ENCODE measurements around the gene CPSF4L. TPM values are rescaled to one million over a fixed set of nuclear protein-coding genes. Genes with fewer than 3 reads are reported as not detected.

The CPSF4L gene
- polyA plus RNA-seq, 1 of the 3 experiments (the other 2 are of a cell fraction) = 0.10 TPM

DNA sequence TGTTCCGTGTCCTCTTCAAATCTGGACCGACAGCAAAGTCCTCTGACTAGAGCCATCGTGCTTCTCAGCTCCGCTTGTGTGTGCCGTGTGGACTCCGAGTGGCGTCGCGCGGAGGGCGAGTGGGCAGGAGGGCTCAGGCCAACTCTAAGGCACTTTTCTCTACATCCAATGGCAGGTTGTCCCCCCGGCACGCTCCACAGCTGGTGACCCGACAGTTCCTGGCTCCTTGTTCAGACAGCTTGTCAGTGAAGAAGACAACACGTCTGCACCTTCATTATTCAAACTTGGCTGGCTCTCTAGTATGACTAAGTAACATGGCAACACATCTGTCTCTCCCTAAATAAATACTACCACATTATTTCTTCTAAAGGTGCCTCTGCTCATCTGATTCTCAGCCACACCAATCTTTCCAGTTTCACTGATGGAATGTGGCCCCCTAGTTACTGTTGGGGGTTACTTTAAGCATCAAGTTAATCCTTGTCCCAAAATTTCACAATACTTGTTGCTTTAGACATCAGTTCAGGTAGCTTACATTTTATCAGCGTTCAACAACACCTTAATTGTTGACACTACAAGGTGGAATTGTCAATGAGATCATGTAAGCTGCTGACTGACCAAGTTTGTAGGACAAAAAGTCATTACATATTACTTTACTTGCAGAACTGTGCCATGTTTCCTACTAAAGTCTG is 53.4 kb downstream of the CPSF4L start:
- peaks cover 61 to 65% of the 10 kb centered on the region in 2 experiments for H3K36me3 ChIP-seq (replicated peaks in 1 of 2; ENCODE audit: control insufficient read depth in 1 of 2, insufficient read depth in 2 of 2, low read length in 1 of 2)
- H3K4me2 ChIP-seq = no peak overlapping the region
- H3K27ac ChIP-seq (ENCODE audit: low read depth in 2 of 2, low read length in 1 of 2) = no peak overlapping the region
- POLR2A ChIA-PET = interaction anchor here (0.6 to 1.5 kb wide), 2 partner anchors 17 to 24 kb away, joined by 3 to 6 read pairs; a partner anchor contains a TSS
- no peak for DNase-seq
- H3K4me3 ChIP-seq (ENCODE audit: low read depth in 2 of 2, low read length in 1 of 2) = no peak overlapping the region
- no peaks in the 10 kb centered on the region for H3K27me3 ChIP-seq (ENCODE audit: insufficient read depth)
- H4K20me1 ChIP-seq (ENCODE audit: insufficient read depth) = peaks cover 16% of the 10 kb centered on the region
- H3F3A ChIP-seq (replicated peaks; ENCODE audit: insufficient read depth) = peaks cover 25% of the 10 kb centered on the region
- H3K9ac ChIP-seq = no peak overlapping the region
- no peaks in the 10 kb centered on the region for H3K9me2 ChIP-seq
- peaks cover 43% of the 10 kb centered on the region for H3K79me2 ChIP-seq (ENCODE audit: insufficient read depth)
- CTCF ChIA-PET = interaction anchor here (0.6 to 1.9 kb wide), 8 partner anchors 9 to 222 kb away, joined by 3 to 9 read pairs (median 4); a partner anchor contains a TSS
- TF ChIP-seq, protein P1, sequence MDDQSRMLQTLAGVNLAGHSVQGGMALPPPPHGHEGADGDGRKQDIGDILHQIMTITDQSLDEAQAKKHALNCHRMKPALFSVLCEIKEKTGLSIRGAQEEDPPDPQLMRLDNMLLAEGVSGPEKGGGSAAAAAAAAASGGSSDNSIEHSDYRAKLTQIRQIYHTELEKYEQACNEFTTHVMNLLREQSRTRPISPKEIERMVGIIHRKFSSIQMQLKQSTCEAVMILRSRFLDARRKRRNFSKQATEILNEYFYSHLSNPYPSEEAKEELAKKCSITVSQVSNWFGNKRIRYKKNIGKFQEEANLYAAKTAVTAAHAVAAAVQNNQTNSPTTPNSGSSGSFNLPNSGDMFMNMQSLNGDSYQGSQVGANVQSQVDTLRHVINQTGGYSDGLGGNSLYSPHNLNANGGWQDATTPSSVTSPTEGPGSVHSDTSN (IDR thresholded peaks at IDR 0.05) = no peak
- no peak for TF ChIP-seq RAD21 (IDR thresholded peaks at IDR 0.05; ENCODE audit: low read length)
- TF ChIP-seq RXRA (IDR thresholded peaks at IDR 0.05; ENCODE audit: borderline replicate concordance, low read depth) = no peak
- TF ChIP-seq ELF1 (IDR thresholded peaks at IDR 0.05) = no peak
- TF ChIP-seq YY1 (IDR thresholded peaks at IDR 0.05; ENCODE audit: low read depth) = no peak
- TF ChIP-seq, protein P2, sequence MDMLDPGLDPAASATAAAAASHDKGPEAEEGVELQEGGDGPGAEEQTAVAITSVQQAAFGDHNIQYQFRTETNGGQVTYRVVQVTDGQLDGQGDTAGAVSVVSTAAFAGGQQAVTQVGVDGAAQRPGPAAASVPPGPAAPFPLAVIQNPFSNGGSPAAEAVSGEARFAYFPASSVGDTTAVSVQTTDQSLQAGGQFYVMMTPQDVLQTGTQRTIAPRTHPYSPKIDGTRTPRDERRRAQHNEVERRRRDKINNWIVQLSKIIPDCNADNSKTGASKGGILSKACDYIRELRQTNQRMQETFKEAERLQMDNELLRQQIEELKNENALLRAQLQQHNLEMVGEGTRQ (IDR thresholded peaks at IDR 0.05; ENCODE audit: borderline replicate concordance, low read depth, low read length) = no peak
- no peak for TF ChIP-seq FOXM1 (IDR thresholded peaks at IDR 0.05; ENCODE audit: low read depth)
- TF ChIP-seq, protein P3, sequence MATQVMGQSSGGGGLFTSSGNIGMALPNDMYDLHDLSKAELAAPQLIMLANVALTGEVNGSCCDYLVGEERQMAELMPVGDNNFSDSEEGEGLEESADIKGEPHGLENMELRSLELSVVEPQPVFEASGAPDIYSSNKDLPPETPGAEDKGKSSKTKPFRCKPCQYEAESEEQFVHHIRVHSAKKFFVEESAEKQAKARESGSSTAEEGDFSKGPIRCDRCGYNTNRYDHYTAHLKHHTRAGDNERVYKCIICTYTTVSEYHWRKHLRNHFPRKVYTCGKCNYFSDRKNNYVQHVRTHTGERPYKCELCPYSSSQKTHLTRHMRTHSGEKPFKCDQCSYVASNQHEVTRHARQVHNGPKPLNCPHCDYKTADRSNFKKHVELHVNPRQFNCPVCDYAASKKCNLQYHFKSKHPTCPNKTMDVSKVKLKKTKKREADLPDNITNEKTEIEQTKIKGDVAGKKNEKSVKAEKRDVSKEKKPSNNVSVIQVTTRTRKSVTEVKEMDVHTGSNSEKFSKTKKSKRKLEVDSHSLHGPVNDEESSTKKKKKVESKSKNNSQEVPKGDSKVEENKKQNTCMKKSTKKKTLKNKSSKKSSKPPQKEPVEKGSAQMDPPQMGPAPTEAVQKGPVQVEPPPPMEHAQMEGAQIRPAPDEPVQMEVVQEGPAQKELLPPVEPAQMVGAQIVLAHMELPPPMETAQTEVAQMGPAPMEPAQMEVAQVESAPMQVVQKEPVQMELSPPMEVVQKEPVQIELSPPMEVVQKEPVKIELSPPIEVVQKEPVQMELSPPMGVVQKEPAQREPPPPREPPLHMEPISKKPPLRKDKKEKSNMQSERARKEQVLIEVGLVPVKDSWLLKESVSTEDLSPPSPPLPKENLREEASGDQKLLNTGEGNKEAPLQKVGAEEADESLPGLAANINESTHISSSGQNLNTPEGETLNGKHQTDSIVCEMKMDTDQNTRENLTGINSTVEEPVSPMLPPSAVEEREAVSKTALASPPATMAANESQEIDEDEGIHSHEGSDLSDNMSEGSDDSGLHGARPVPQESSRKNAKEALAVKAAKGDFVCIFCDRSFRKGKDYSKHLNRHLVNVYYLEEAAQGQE (IDR thresholded peaks at IDR 0.05; ENCODE audit: low read depth, low read length) = no peak
- TF ChIP-seq POLR2AphosphoS5 (IDR thresholded peaks at IDR 0.05; ENCODE audit: low read depth, low read length) = no peak
- TF ChIP-seq GATA2 (CRISPR knock-in tag; IDR thresholded peaks at IDR 0.05) = no peak
- no peak for TF ChIP-seq TCF12 (IDR thresholded peaks at IDR 0.05)
- TF ChIP-seq EZH2phosphoT487 (IDR thresholded peaks at IDR 0.05; ENCODE audit: borderline replicate concordance, low read depth) = no peak
- TF ChIP-seq NFIC (IDR thresholded peaks at IDR 0.05; ENCODE audit: borderline replicate concordance) = no peak
- no peak for TF ChIP-seq CHD2 (IDR thresholded peaks at IDR 0.05; ENCODE audit: low read length, partially characterized antibody)
- no peak for TF ChIP-seq MXI1 (IDR thresholded peaks at IDR 0.05; ENCODE audit: low read depth, low read length)
- 93% methylated on average over 16 of the region's 16 CpGs for WGBS (ENCODE audit: low lambda C conversion rate)
- peaks cover 0 to 1% of the 10 kb centered on the region in 2 experiments; a peak in 1 of 4 replicates for H3K4me1 ChIP-seq (ENCODE audit: control insufficient read depth in 1 of 2, insufficient read depth in 2 of 2, low read depth in 1 of 2, low read length in 1 of 2)
- H3K9me3 ChIP-seq = no peaks in the 10 kb centered on the region
- no peak overlapping the region for H2AFZ ChIP-seq (ENCODE audit: low read depth)
